ENCODE results near the gene DYRK1B.

The DYRK1B gene

GRCh38 chr19:39864118-39864517, 30.2 kb upstream of the DYRK1B start:
- no peak for DNase-seq (ENCODE audit: extremely low read depth in 1 of 2, low read depth in 1 of 2)

- DNase-seq (ENCODE audit: extremely low read depth in 1 of 2, low read depth in 1 of 2), result no peak
These were observed 24.6 kb upstream of the DYRK1B start for GRCh38 chr19:39858541-39858940.

DNA sequence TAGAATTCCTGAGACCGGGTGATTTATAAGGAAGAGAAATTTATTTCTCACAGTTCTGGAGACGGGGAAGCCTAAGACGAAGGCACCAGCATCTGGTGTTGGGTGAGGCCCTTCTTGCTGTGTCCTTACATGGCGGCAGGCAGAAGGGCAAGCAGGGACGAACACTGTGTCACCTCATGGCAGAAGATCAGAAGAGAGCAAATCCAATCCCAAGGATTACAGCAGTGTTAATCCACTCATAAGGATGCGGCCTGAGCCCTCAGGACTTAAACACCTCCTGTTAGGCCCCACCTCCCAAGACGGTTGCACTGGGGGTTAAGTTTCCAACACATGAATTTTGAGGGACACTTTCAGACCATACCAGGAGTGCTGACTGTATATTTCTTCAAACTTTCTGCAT, 18.9 kb upstream of the DYRK1B start:
- no peak for DNase-seq (ENCODE audit: extremely low read depth in 1 of 2, low read depth in 1 of 2)

- DNase-seq (ENCODE audit: extremely low read depth in 1 of 2, low read depth in 1 of 2), result no peak
These were observed 16.9 kb upstream of the DYRK1B start for GRCh38 chr19:39850892-39851291.

DNA sequence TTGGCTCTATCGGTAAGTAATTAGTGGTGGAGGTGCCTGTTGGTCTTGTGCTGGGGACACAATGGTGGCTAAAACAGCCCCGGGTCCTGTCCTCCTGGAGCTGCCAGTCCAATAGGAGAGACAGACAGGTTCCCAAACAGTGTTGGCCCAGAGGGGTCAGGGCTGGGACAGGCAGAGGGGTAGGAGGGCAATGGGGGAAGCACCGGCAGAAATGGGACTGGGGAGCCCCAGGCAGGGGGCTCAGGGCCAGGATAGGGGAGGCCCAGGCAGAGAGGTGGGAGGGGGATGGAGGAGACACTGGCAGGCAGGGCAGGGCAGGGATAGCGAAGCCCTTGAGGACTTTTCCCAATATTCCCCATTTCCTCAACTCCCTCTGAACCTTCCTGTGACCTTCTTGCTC, 14.4 kb upstream of the DYRK1B start:
- no peak for DNase-seq (ENCODE audit: extremely low read depth in 1 of 2, low read depth in 1 of 2)

- no peak for DNase-seq (ENCODE audit: extremely low read depth in 1 of 2, low read depth in 1 of 2)
These were observed 13.6 kb upstream of the DYRK1B start for GRCh38 chr19:39847525-39847924.

- no peak for DNase-seq (ENCODE audit: extremely low read depth in 1 of 2, low read depth in 1 of 2)
These were observed 12.9 kb upstream of the DYRK1B start for GRCh38 chr19:39846678-39847486.

DNA sequence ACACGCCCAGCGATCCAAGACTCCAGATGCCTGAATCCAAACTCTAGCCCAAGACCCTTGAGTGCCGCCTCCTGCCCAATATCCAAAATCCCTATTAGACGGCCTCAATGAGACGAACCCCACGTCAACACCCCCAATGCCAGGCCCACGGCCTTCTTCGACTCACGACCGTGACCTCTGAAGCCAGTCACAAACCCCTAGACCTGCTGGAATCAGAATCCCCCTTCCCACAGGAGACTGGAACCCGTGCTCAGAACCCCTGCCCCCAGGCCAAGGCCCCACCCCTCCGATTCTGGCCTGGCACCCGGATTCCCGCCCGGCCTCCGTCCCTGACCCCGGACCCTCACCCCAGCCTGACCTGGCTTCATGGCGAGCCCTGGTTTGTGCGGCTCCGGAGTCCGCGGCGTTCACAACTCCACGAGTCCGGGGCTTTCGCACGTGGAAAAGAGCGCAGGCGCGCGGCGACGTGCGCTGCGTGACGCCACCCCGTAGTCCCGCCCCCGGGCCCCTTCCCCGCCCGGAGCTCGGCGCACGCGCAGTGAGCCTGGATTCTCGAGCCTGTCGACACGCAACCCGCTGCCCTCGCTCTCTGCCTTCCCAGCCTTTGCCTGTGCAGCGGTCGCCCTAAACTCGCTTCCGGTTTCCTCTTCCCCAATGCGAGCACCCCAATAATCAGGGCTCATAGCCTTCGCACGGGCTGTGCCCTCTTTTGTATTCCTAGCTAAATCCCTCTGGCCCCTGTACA, 12.1 kb upstream of the DYRK1B start, which contains the start of gene FBL:
TSS of gene FBL (minus strand) at position 447 of the 745 bp plus-strand sequence. CDS start at position 368, 79 bp downstream.
- peak; percentile 95 to 99 for DNase-seq (ENCODE audit: extremely low read depth in 1 of 2, low read depth in 1 of 2)

- no peak for DNase-seq (ENCODE audit: extremely low read depth in 1 of 2, low read depth in 1 of 2)
These were observed 11.6 kb upstream of the DYRK1B start for GRCh38 chr19:39845584-39845932.

DNA sequence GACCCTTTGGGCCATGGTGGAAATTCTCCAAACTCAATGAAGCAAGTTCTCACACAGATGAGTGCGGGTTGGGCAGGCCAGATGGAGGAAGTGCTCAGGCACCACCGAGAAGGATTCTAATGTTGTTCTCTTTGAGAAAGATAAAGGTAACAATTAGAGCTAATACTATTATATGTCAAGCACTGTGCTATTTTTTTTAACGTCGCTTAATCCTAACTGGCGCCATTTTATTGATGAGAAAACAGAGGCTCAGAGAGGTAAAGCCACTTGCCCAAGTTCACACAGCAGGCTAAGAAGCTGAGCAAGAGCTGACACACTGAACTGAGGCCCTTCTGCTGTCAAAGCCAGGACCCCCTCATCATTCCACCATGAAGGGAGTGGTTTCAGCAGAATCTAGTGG, 11.2 kb upstream of the DYRK1B start:
- no peak for DNase-seq (ENCODE audit: extremely low read depth in 1 of 2, low read depth in 1 of 2)

DNA sequence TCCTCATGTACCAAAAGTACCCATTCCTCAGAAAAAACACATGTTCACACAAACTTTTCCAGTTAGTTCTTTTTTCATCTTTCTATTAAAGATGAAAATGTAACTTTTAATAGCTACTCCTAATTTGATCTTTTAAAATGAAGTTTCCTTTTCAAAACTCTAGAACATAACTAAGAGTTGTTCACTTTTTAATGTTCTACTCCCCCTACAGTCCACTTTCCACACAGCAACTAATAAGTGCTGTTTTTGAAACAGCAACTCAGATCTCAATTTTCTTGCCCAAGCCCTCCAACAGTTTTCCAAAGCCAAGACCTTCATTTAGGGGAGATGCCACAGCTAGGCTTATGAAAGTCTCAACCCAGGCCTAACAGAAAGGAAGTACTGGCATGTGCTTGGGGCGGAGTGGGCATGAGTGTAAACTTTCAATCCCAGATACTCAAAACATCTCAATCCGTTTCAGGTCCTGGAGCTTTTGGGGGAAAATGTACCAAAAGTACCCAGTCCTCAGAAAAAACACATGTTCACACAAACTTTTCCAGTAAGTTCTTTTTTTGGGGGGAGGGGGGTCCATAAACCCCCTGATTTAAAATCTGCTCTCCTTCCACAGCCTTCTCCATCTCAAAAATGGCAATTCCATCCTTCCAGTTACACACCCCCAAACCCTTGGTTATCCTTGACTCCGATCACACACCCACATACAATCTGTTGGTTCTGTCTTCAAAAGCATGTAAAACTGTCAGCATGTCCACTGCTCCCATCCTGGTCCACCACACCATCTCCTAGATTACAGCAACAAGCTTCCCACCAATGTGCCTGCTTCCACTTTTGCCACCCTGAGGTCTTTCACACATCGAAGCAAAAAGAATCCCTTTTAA, 10.2 kb upstream of the DYRK1B start:
- no peak for DNase-seq (ENCODE audit: extremely low read depth in 1 of 2, low read depth in 1 of 2)

DNA sequence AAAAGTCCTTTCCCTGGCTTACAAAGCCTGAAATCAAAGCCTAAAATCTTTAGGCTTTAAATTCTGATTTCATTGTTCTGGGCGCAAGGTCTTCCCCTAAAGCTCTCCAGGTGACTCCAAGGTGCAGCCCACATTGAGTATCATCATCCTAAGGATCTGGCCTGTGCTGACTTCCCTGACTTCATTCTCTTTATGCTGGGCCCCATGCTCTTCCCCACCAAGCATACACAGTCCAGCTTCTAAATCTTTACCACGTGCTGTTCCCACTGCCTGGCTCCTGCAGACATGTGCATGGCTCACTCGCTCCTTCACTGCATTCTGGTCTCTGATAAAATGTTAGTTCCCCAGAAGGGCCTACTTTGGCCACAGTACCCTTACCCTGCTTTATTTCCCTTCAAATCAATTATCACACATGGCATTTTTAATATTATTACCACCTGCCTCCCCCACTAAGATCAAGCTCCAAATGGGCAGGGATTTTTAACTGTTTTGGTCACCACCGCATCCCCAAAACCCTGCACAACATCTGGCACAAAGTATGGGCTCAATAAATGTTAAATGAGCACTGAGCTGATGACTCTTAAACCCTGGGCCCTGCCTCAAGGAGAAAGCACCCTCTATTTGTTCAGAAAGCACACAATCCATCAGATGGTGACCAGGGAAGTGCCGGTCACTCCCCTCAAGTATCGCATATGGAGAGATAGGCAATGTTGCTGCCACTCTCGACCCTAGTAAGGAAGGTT, 8.9 kb upstream of the DYRK1B start:
- no peak for DNase-seq (ENCODE audit: extremely low read depth in 1 of 2, low read depth in 1 of 2)

- DNase-seq (ENCODE audit: extremely low read depth in 1 of 2, low read depth in 1 of 2), result no peak
These were observed 7.1 kb upstream of the DYRK1B start for GRCh38 chr19:39841041-39841440.

DNA sequence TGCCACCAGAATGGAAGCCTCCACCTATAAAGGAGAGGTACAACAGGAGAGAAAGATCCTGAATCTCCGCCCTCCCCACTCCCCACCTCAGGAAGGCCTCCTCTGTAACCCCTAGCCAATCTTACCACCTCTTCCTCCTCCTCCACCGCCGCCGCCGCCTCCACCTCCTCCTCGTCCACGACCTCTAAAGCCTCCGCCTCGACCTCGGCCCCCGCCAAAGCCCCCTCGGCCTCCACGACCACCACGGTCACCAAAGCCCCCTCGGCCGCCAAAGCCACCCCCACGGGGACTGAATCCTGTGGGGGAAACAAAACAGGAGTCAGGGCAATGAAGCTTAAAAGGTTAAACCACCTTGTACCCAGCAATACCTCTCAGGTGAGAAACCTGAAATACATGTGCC, 6.5 kb upstream of the DYRK1B start:
- no peak for DNase-seq (ENCODE audit: extremely low read depth in 1 of 2, low read depth in 1 of 2)

GRCh38 chr19:39839678-39840327, 5.8 kb upstream of the DYRK1B start:
- DNase-seq (ENCODE audit: extremely low read depth in 1 of 2, low read depth in 1 of 2), result no peak

GRCh38 chr19:39838569-39838968, 4.6 kb upstream of the DYRK1B start:
- no peak for DNase-seq (ENCODE audit: extremely low read depth in 1 of 2, low read depth in 1 of 2)

DNA sequence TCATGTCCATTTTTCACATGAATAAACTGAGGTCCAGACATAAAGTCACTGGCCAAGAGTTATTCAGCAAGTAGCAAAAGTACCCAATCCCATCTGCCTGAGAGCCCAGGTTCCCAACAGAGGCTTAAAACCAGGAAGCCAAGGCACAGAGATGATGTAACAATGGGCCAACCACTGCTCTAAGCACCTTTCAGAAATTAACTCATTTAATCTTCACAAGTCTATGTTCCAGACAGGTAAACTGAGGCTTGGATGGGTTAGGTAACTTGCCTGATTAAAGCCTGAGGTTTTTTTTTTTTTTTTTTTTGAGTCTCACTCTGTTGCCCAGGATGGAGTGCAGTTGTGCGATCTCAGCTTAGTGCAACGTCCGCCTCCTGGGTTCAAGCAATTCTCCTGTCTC, 4.0 kb upstream of the DYRK1B start:
- DNase-seq (ENCODE audit: extremely low read depth in 1 of 2, low read depth in 1 of 2), result no peak

GRCh38 chr19:39834287-39834841, 402 bp upstream of the DYRK1B start:
- DNase-seq (ENCODE audit: extremely low read depth in 1 of 2, low read depth in 1 of 2), result no peak

DNA sequence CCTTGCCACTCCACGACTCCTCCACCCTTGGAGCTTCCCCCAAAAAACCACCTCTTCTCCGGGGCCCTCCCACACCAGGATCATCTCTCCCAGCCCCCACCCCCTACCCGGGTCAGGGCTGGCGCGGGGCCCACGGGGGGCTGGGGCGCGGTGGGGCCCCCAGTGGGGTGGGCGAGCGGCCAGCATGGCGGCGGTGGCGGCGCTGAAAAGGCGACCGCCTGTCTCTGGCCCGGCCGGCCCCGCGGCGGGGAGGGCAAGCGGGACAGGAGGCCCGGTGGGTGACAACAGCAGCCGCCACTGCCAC, 850 bp downstream of the DYRK1B start:
- DNase-seq (ENCODE audit: extremely low read depth in 1 of 2, low read depth in 1 of 2), result no peak

All from activated CD8-positive, alpha-beta memory T cell treated with anti-CD3 and anti-CD28 coated beads for 1 hour (primary cell).